ENCODE measurements around the gene UBXN11. TPM values are rescaled to one million over a fixed set of nuclear protein-coding genes. Genes with fewer than 3 reads are reported as not detected.
A peak's percentile ranks its signal among the peaks of the same experiment; 100 is the strongest.

Gene UBXN11
- total and polyA plus RNA-seq, 2 of the 13 experiments (the other 11 are each of a cell fraction or from before 2014, with no cell fraction given) = 9.3 to 10.4 TPM

DNA sequence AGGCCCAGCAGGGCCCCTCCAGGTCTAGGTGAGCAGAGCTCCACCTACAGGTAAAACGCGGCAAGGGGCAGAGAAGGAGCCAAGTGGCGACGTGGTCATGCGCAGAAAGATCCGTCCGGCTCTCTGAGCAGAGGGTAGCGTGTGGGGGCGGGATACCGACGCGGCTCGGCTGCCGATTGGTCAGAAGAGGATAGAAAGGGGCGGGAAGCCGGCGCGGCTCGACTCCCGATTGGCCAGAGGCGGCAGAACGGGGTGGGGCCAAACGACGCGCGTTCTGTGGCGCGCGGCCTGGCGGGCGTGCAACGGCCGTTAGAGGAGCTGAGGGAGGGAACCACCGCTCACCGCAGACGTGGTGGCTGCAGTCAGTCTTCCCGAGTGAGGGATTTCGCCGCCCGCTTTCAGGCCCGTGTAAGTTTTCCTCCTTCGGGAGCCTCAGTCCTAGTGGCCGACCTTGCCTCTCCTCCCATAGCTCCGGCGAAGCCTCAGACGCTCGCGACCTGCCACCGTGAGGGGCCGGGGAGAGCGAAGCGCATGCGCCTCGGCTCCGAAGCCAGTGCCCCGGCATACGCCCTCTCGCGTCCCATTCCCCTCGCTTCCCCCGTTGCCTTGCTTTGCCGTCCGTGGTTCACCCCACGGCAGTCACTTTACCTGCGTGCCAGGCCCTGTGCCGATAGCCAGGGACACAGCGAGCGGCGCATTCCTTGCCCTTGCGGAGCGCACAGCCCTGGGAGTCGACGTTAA is 72.4 kb downstream of the UBXN11 start, which contains the start of gene CEP85 (continued):
- TF ChIP-seq, protein P1, sequence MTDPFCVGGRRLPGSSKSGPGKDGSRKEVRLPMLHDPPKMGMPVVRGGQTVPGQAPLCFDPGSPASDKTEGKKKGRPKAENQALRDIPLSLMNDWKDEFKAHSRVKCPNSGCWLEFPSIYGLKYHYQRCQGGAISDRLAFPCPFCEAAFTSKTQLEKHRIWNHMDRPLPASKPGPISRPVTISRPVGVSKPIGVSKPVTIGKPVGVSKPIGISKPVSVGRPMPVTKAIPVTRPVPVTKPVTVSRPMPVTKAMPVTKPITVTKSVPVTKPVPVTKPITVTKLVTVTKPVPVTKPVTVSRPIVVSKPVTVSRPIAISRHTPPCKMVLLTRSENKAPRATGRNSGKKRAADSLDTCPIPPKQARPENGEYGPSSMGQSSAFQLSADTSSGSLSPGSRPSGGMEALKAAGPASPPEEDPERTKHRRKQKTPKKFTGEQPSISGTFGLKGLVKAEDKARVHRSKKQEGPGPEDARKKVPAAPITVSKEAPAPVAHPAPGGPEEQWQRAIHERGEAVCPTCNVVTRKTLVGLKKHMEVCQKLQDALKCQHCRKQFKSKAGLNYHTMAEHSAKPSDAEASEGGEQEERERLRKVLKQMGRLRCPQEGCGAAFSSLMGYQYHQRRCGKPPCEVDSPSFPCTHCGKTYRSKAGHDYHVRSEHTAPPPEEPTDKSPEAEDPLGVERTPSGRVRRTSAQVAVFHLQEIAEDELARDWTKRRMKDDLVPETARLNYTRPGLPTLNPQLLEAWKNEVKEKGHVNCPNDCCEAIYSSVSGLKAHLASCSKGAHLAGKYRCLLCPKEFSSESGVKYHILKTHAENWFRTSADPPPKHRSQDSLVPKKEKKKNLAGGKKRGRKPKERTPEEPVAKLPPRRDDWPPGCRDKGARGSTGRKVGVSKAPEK (CRISPR knock-in tag; IDR thresholded peaks at IDR 0.05; ENCODE audit: borderline replicate concordance) = no peak
- TF ChIP-seq MAF1 (CRISPR knock-in tag; IDR thresholded peaks at IDR 0.05; ENCODE audit: borderline replicate concordance) = no peak
- peak; percentile 91 for TF ChIP-seq ZFY (CRISPR knock-in tag; IDR thresholded peaks at IDR 0.05)
- TF ChIP-seq ZNF720 (CRISPR knock-in tag; IDR thresholded peaks at IDR 0.05) = no peak
- no peak for TF ChIP-seq SCMH1 (CRISPR knock-in tag; IDR thresholded peaks at IDR 0.05; ENCODE audit: borderline replicate concordance)
- TF ChIP-seq WIZ (CRISPR knock-in tag; IDR thresholded peaks at IDR 0.05) = no peak
- TF ChIP-seq, protein P2, sequence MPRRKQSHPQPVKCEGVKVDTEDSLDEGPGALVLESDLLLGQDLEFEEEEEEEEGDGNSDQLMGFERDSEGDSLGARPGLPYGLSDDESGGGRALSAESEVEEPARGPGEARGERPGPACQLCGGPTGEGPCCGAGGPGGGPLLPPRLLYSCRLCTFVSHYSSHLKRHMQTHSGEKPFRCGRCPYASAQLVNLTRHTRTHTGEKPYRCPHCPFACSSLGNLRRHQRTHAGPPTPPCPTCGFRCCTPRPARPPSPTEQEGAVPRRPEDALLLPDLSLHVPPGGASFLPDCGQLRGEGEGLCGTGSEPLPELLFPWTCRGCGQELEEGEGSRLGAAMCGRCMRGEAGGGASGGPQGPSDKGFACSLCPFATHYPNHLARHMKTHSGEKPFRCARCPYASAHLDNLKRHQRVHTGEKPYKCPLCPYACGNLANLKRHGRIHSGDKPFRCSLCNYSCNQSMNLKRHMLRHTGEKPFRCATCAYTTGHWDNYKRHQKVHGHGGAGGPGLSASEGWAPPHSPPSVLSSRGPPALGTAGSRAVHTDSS (CRISPR knock-in tag; conservative IDR thresholded peaks at IDR 0.05) = no peak
- TF ChIP-seq, protein P3, sequence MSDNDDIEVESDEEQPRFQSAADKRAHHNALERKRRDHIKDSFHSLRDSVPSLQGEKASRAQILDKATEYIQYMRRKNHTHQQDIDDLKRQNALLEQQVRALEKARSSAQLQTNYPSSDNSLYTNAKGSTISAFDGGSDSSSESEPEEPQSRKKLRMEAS (IDR thresholded peaks at IDR 0.05) = peak; percentile 79
- 0 out of 2 replicates have a peak, but pooled peaks have one; percentile 21 for TF ChIP-seq GZF1 (CRISPR knock-in tag; IDR thresholded peaks at IDR 0.05)
- TF ChIP-seq CCDC6 (CRISPR knock-in tag; IDR thresholded peaks at IDR 0.05) = no peak
- no peak for TF ChIP-seq RFX3 (CRISPR knock-in tag; IDR thresholded peaks at IDR 0.05)
- no peak for TF ChIP-seq ZNF891 (CRISPR knock-in tag; IDR thresholded peaks at IDR 0.05)
- peak; percentile 69; the same call in 1 of the 2 replicates for TF ChIP-seq TGIF2 (CRISPR knock-in tag; IDR thresholded peaks at IDR 0.05)
- peak; percentile 71 for TF ChIP-seq KAT8 (CRISPR knock-in tag; IDR thresholded peaks at IDR 0.05)
- TF ChIP-seq, protein P4, sequence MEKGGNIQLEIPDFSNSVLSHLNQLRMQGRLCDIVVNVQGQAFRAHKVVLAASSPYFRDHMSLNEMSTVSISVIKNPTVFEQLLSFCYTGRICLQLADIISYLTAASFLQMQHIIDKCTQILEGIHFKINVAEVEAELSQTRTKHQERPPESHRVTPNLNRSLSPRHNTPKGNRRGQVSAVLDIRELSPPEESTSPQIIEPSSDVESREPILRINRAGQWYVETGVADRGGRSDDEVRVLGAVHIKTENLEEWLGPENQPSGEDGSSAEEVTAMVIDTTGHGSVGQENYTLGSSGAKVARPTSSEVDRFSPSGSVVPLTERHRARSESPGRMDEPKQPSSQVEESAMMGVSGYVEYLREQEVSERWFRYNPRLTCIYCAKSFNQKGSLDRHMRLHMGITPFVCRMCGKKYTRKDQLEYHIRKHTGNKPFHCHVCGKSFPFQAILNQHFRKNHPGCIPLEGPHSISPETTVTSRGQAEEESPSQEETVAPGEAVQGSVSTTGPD (CRISPR knock-in tag; IDR thresholded peaks at IDR 0.05) = no peak
- peak; percentile 93 for TF ChIP-seq ZFX (CRISPR knock-in tag; IDR thresholded peaks at IDR 0.05; ENCODE audit: low read depth)
- peak; percentile 63 for TF ChIP-seq ERF (CRISPR knock-in tag; IDR thresholded peaks at IDR 0.05)
- TF ChIP-seq ZNF547 (CRISPR knock-in tag; IDR thresholded peaks at IDR 0.05) = peak; percentile 65; the same call in 1 of the 2 replicates
- no peak for TF ChIP-seq TOE1 (CRISPR knock-in tag; IDR thresholded peaks at IDR 0.05)
- TF ChIP-seq ZNF607 (CRISPR knock-in tag; IDR thresholded peaks at IDR 0.05; ENCODE audit: borderline replicate concordance) = peak; percentile 63; the same call in 1 of the 2 replicates
- TF ChIP-seq ZNF24 (IDR thresholded peaks at IDR 0.05) = no peak
- peak; percentile 67 for TF ChIP-seq ZNF431 (CRISPR knock-in tag; IDR thresholded peaks at IDR 0.05; ENCODE audit: borderline replicate concordance, low read depth)
- no peak for TF ChIP-seq FOSL1 (CRISPR knock-in tag; IDR thresholded peaks at IDR 0.05; ENCODE audit: borderline replicate concordance)
- TF ChIP-seq ZNF326 (CRISPR knock-in tag; IDR thresholded peaks at IDR 0.05; ENCODE audit: borderline replicate concordance) = no peak
- 0 out of 2 replicates have a peak, but pooled peaks have one; percentile 19 for TF ChIP-seq KLF6 (CRISPR knock-in tag; IDR thresholded peaks at IDR 0.05)
- TF ChIP-seq MIER2 (CRISPR knock-in tag; IDR thresholded peaks at IDR 0.05) = 0 out of 2 replicates have a peak, but pooled peaks have one; percentile 14
